OCI-LY7 (cell line): ENCODE data around the gene CYB561D1. TPM values are rescaled to one million over a fixed set of nuclear protein-coding genes. Genes with fewer than 3 reads are reported as not detected.
A peak's percentile ranks its signal among the peaks of the same experiment; 100 is the strongest.

Source experiments
- BruUV-seq: library from RNA; stranded (reverse); fragments of 400-500 nt; replicated peaks from 2 replicates; lab custom pipeline; 2021; lab: Mats Ljungman, UMichigan
- CTCF ChIA-PET: fragments of 300-600 bp; sonication (Branson Sonifier 250); formaldehyde crosslinking; loops from one replicate; lab custom pipeline; 2022; ENCODE audit warnings: antibody characterized with exemption; ENCODE audit not compliant: unreplicated experiment; lab: Charles Lee
- POLR2A ChIA-PET: fragments of 300-600 bp; sonication (Branson Sonifier 250); formaldehyde crosslinking; loops from one replicate; lab custom pipeline; 2022; ENCODE audit warnings: antibody characterized with exemption; lab: Charles Lee
- DNase-seq: peaks from one replicate; pipeline ENCODE4 v3.0.0-alpha.2; 2015; ENCODE audit warnings: low spot score
- H2AFZ ChIP-seq: fragments of 200-600 bp; sonication (generic), shearing (Covaris generic); 2 replicates; pipeline ENCODE4 v1.6.1; 2014; ENCODE audit warnings: mild to moderate bottlenecking, antibody characterized with exemption, low read length, moderate library complexity
- H3K27ac ChIP-seq: fragments of 200-600 bp; sonication (generic); 2 replicates; pipeline ENCODE4 v1.5.1; 2014; ENCODE audit warnings: mixed run types, low read depth, mild to moderate bottlenecking, moderate library complexity, low read length, inconsistent platforms; ENCODE audit not compliant: poor library complexity, severe bottlenecking
- H3K36me3 ChIP-seq: fragments of 200-600 bp; sonication (generic); 2 replicates; pipeline ENCODE4 v1.6.1; 2014; ENCODE audit warnings: mild to moderate bottlenecking, antibody characterized with exemption, low read length, moderate library complexity, mixed read lengths; ENCODE audit not compliant: insufficient read depth
- H3K4me1 ChIP-seq: fragments of 200-600 bp; sonication (generic); 2 replicates; pipeline ENCODE4 v1.5.1; 2014; ENCODE audit warnings: mild to moderate bottlenecking, low read length; ENCODE audit not compliant: insufficient read depth, poor library complexity, severe bottlenecking
- H3K4me2 ChIP-seq: fragments of 200-600 bp; sonication (generic); 2 replicates; pipeline ENCODE4 v1.6.1; 2014; ENCODE audit warnings: mild to moderate bottlenecking, low read length
- H3K4me3 ChIP-seq: fragments of 200-600 bp; sonication (generic); 2 replicates; pipeline ENCODE4 v1.5.1; 2014; ENCODE audit warnings: mild to moderate bottlenecking, low read depth, low read length; ENCODE audit not compliant: poor library complexity, severe bottlenecking
- H3K79me2 ChIP-seq: fragments of 200-600 bp; sonication (generic); 2 replicates; pipeline ENCODE4 v1.6.1; 2016; ENCODE audit warnings: low read depth, mild to moderate bottlenecking, low read length, moderate library complexity, mixed read lengths; ENCODE audit not compliant: insufficient read depth
- H3K9me2 ChIP-seq: fragments of 200-600 bp; sonication (generic); 2 replicates; pipeline ENCODE4 v1.6.1; 2016; ENCODE audit warnings: mild to moderate bottlenecking, low read length, mixed read lengths; ENCODE audit not compliant: insufficient read depth
- H3K9me3 ChIP-seq: fragments of 200-600 bp; sonication (generic); 2 replicates; pipeline ENCODE4 v1.6.1; 2014; ENCODE audit warnings: mild to moderate bottlenecking, mixed run types, low read length, mixed read lengths
- H4K20me1 ChIP-seq: fragments of 200-600 bp; sonication (generic); 2 replicates; pipeline ENCODE4 v1.6.1; 2014; ENCODE audit warnings: mild to moderate bottlenecking, antibody characterized with exemption, low read length, moderate library complexity, mixed read lengths; ENCODE audit not compliant: insufficient read depth
- CTCF ChIP-seq: fragments of 200-600 bp; sonication (generic); conservative IDR thresholded peaks from 2 replicates; pipeline ENCODE4 v1.5.1; 2014; ENCODE audit warnings: mild to moderate bottlenecking, antibody characterized with exemption, low read length, moderate library complexity, mixed read lengths
- EZH2phosphoT487 ChIP-seq: fragments of 200-600 bp; sonication (generic); IDR thresholded peaks from 2 replicates; pipeline ENCODE4 v1.6.1; 2018; ENCODE audit warnings: low read depth, borderline replicate concordance, mild to moderate bottlenecking, mixed run types, antibody characterized with exemption, low read length, moderate library complexity, mixed read lengths
- intact Hi-C: fragments of 100-400 bp; cut with micrococcal nuclease; formaldehyde crosslinking; loops from one replicate; pipeline ENCODE4 v1.10.0; 2022; ENCODE audit not compliant: unreplicated experiment
- total RNA-seq, 2 experiments: library from RNA; depleted of rRNA in 1 of 2; stranded (reverse); fragments of >200 nt in 1 of 2; shearing (Covaris generic) in 1 of 2; gene quantifications; 2 replicates each; pipeline ENCODE4 v1.2.3, GENCODE V29; 2014 to 2022

CYB561D1 gene
- total RNA-seq, 2 experiments from 2014 or later, result 6.2 to 10.5 TPM

- Histone ChIP-seq H3K4me1 (peaks cover 18% of the 10 kb centered on the region), H3K9me2 (no peaks in the 10 kb centered on the region)
Measured at GRCh38 chr1:109484519-109484975, 9.3 kb upstream of the CYB561D1 start.

GRCh38 chr1:109485001-109485400, 8.9 kb upstream of the CYB561D1 start:
- Histone ChIP-seq H3K4me3 (peak overlapping the region; percentile 74), H3K4me1 (peaks cover 18% of the 10 kb centered on the region), H3K9me2 (no peaks in the 10 kb centered on the region), H3K79me2 (no peaks in the 10 kb centered on the region; the same call in 1 of the 2 replicates), H3K27ac (peak overlapping the region; percentile 62), H3K36me3 (peaks cover 9% of the 10 kb centered on the region; the same call in 1 of the 2 replicates), H4K20me1 (no peaks in the 10 kb centered on the region), H3K4me2 (peak overlapping the region; percentile 88), H2AFZ (peak overlapping the region; percentile 70; the same call in 1 of the 2 replicates), H3K9me3 (no peaks in the 10 kb centered on the region)
- CTCF ChIA-PET, result interaction anchor here (0.6 to 1.1 kb wide), 3 partner anchors 8 to 271 kb away, joined by 4 to 14 read pairs (median 12); partner anchors contain the start of genes CYB561D1 and SARS1
- DNase-seq, result no peak
- TF ChIP-seq EZH2phosphoT487 (no peak), CTCF (no peak)
- BruUV-seq, result no TSS peak
- intact Hi-C loops, result no loop called here
- POLR2A ChIA-PET, result interaction anchor here (0.5 to 0.9 kb wide), 3 partner anchors 31 to 325 kb away, joined by 3 to 5 read pairs (median 3); no protein-coding TSS in a partner anchor

More at GRCh38 chr1:109484519-109484975, 9.3 kb upstream of the CYB561D1 start:
- Histone ChIP-seq H3K4me3 (peak overlapping the region; percentile 74), H3K36me3 (0 out of 2 replicates have a peak, but pooled peaks cover 8% of the 10 kb centered on the region), H3K9me3 (no peaks in the 10 kb centered on the region), H3K4me2 (peak overlapping the region; percentile 88), H2AFZ (peak overlapping the region; percentile 70; the same call in 1 of the 2 replicates), H3K27ac (peak overlapping the region; percentile 62), H3K79me2 (no peaks in the 10 kb centered on the region; the same call in 1 of the 2 replicates), H4K20me1 (no peaks in the 10 kb centered on the region)
- ChIA-PET POLR2A (interaction anchor here (0.5 to 1.9 kb wide), 9 partner anchors 21 to 408 kb away, joined by 3 to 5 read pairs (median 4); partner anchors contain the start of gene GNAI3), CTCF (interaction anchor here (0.6 to 1.1 kb wide), 3 partner anchors 9 to 271 kb away, joined by 4 to 14 read pairs (median 12); partner anchors contain the start of genes CYB561D1 and SARS1)
- TF ChIP-seq EZH2phosphoT487 (no peak), CTCF (no peak)
- intact Hi-C loops, result loop anchor here (1.0 to 5.0 kb wide), 2 partner anchors 202 to 235 kb away; partner anchors contain the start of genes CELSR2 and PSRC1
- BruUV-seq, result TSS peak; percentile 83
- DNase-seq, result peak; percentile 23
